Effector CD8-positive, alpha-beta T cell (primary cell): ENCODE results near the gene PSMD1.
"Not testable (repeated sequence)": the region's sequence is repeated elsewhere in the genome, so short reads cannot be mapped to it uniquely, and the experiment has no call there.

Experiments used
- DNase-seq: peaks from one replicate; lab custom pipeline; 2025; lab: John Stamatoyannopoulos, UW
- total RNA-seq, 4 experiments: gene quantifications; one replicate each; lab custom pipeline; 2026; lab: John Stamatoyannopoulos, UW

The PSMD1 gene
- 105 to 195 (median 131) reads per million in 4 experiments for total RNA-seq

DNA sequence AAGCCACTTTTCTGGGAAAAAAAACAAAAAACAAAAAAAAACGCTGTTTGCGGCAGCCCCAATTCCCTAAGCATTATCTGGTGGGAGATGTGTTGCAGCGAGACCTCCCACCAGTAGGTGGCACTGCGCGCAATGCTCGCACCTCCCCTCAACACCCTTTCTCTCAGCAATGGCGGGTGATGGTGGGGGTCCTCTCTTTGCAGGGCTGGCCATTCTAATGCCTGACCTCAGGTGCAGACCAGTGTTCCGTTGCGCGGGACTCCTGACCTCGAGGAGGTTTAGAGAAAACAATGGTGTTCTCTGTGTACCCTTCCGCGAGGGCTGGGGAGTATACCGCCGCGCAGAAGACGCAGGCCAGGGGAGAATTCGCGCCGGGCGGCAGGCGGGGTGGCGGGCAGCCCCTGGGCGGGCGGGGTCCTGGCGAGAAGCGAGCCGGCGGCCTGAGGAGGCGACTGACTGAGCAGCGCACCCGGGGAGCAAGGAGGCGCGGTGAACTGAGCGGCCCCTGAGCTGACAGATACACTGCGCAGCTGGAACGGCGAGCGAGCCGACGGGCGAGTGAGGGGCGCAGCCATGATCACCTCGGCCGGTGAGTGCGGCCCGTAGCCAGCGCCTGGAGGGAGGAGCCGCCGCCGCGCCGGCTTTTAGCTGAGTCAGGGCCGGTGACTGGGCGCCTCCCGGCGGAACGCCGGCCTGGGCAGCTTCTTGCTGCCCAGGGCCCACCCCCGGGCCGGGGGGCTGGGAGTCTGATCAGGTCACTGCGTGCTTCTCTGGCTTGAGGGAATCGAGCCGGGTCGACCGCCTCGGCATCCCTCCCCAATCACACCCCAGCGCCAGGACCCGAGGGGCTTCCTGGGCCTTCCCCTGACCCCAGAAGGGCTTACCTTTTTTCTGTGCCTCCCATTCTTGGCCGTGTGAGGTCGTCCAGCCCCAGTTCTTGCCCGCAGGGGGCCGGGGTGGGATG lies at the start of gene PSMD1:
PSMD1 (plus strand) TSS at position 415 of the 964 bp plus-strand sequence; CDS start at position 574, 159 bp downstream.
- DNase-seq: peak; percentile 89

DNA sequence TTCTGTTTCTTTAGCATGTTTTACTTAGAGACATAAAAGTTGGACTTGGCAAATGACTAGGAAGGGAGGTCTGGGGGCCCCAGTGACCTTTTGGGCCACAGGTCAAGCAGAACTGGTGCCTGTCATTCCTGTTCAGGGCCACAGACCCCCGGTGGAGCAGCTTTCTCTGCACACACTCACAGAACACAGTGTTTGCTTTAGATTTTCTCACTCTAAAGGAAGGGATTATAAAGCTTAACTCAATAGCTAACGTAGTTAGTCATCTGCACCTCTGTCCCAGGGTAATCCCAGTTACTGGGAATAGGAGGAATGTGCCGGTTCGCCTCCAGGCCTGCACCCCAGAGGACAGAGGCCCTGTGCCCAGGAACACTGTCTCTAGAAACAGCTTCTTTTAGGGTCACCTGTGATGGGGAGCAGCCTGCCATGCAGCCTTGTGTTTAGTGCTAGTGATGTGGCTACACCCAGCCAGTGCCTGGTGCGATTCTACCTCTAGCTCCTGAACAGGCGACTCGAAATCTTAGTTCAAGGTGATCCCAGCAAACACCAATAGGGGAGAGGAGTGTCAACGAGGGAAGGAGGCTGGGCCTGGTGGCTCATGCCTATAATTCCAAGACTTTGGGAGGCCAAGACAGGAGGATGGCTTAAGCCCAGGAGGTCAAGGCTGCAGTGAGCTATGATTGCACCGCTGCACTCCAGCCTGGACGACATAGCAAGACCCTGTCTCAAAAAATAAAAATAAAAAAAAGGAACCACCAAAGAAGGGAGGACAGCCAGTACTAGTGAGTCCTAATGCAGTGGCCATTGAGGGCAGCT lies 49.2 kb upstream of the PSMD1 start:
- no peak for DNase-seq

DNA sequence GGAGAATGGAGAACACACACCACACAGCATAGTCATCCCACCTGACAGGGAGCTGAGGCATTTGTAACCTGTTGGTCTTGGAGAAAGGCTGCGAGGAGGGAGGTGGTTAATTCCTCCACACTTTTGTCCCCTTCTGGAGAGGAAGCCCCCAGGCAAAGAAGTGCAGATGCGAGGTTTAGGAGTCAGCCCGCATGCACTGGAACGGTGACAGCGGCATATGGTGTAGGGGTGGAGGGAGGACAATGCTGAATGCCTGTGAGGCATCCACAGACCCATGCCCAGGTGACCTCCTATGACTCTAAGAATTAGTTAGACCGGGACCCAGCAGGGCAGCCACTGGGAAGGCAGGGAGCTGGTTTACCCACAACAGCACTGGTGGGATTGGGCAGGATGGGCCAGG lies 48.5 kb upstream of the PSMD1 start:
- no peak for DNase-seq

DNA sequence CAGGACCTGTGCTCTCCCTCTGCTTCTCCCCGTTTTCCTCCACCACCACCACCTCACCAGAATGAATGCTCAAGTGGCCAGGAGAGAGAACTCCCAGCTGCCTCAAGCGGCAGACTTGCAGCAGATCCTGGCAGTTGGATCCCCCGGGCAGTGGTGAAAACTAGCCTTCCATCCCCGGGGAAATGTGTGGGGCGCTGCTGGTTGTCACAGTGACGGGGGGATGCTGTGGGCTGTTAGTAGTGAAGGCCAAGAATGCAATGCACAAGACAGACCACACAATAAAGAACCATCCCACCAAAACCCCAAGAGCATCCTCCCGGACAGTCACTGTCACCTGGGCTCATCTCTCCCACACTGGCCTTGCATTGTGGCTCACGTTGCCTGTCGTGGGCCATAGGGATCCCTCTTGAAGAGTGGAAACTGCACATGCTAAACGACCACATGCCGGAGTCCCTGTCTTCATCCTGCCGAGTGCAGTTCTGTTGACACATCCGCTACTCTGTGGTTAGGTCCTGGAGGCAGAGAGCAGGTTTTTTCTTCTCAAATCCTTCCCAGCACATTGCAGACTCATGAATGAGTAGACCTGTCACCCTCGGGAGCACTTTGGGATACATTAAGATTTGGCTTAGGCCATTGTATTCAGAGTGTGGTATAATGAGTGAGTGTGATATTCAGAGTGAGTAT lies 47.3 kb upstream of the PSMD1 start:
- no peak for DNase-seq

DNA sequence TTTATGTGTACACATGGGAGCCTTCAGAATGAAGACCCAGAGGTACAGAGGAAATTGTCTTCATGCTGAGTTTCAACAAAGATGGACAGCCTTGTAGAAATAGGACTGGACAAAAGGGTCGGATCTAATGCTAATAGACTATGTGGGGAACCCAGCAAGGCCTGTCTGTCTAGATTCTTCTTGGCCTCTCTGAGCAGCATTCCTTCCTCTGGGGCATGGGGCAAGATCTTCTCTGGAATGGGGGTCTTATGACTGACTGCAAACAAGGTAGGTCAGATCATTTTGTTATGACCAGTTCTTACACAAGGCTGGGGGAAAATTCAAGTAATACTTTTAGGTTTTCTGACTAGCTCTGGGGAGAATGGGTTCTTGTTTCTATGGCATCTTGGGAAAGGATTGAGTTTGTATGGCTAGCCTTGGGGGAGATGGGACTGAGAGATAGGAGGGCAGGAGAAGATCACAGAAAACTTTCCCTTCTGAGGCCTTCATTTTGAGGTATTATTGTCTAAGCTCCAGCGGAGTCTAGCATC lies 46.4 kb upstream of the PSMD1 start:
- no peak for DNase-seq

DNA sequence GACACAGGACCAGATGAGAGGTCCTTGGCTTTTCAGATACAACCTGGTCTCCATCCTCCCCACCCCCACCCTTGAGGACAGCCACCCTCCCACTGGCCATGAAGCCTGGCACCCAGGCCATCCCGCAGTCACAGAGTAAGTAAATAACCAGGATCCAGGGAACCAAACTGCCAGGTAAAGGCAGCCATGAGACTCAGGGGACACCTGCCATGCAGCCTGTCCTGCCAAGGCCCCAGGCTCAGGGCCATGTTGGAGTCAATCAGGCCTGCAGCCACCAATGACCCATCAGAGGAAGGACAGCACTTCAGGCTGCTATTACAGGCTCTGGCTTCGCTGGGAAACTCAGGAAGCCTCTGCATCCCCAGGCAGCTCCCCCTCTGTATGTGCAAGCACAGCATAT lies 45.1 kb upstream of the PSMD1 start:
- no peak for DNase-seq

DNA sequence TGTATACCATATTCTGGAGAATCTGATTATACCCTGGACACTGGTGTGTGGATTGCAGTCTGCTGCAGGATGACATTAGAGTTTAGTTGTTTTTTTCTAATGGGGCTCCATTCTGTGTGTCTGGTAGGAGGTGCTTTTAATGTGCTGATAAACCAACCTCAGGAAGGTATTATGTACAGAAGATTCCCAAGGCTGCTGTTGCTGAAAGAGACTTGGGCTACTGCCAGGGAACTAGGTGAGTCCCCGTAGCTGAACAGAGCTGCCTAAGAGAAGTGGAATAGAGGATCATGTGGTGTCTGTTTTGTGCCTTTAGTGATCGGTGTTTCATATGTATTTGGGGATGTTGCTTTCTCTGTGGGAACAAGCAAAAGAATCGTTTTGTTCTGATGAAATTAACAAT lies 44.2 kb upstream of the PSMD1 start:
- DNase-seq: no peak

DNA sequence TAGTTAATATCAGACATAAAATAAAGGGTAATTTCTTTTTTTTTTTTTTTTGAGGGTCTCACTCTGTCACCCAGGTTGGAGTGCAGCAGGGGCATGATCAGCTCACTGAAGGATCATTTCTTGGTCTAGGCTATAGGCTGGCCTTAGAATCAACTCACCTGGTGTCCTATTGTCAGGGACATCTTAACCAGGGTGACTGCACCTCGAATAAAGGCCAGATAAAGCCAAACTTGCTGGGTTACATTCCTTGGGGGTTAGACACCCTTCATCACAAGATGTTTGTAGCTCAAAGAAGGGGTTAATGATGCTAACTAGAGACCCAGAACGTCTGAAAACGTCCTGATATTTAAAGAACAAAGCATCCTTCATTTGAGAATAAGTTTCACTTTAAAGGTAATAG lies 42.8 kb upstream of the PSMD1 start:
- DNase-seq: no peak

DNA sequence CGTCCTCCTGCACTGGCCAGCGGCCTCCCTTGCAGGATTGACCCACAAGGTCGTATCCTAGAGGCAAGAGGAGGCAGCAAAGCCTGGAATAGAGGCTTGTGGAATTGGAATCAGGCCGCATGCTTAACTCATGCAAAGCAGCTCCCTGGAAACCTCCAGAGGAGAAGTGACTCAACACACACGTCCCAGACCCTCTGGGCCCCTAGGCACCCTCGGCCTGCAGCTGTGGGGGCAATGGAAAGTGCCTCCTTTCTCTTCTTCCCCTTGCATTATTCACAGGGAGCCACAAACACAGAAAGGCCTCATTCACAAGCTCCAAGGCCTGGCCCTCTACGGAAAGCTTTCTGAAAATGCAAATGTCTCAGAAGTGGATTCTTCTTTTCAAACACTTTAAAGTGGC lies 41.2 kb upstream of the PSMD1 start:
- no peak for DNase-seq

DNA sequence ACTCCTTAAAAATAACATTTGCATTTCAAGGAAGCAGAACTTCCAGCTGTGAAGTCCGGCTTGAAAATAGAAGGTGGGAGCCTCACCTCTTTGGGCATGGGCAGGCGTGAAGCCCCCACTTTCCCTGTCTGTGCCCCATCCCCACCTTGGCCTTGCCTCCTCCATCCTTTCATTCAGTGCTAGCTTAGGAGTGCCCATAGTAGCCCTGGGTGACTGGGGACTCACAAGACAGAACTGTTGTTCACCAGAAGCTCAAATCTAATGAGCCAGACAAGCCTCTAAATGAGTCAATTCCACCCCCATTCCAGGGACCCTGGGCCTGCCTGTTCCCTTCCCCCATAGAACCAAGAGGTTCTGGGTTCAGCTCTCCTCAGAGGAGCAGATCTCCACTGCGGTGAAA lies 40.7 kb upstream of the PSMD1 start:
- DNase-seq: no peak

DNA sequence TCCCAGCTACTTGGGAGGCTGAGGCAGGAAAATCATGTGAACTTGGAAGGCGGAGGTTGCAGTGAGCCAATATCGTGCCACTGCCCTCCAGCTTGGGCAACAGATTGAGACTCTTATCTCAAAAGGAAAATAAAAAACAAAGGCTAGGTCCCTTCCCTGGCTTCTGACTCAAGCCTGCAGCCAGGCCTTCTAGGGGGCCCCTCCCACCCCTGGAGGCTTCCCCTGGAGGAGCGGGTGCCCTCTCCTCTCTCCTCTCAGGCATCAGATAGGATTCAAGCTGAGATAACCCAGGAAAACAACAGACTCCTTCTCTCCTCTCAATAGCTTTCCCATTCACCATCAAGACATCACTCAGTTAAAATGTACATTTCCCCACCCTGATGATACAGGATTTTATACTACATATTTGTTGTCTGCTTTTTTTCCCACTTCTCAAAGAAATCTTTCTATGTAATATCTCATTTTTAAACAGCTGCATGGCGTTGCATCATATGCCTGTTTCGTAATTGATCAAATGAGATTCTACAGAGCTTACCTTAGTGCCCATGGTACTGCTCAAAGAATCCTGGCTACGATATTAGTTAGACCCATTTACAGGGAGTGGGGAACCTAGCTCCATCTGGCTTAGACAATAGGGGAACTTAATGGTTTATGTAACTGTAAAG lies 40.0 kb upstream of the PSMD1 start:
- DNase-seq: no peak

DNA sequence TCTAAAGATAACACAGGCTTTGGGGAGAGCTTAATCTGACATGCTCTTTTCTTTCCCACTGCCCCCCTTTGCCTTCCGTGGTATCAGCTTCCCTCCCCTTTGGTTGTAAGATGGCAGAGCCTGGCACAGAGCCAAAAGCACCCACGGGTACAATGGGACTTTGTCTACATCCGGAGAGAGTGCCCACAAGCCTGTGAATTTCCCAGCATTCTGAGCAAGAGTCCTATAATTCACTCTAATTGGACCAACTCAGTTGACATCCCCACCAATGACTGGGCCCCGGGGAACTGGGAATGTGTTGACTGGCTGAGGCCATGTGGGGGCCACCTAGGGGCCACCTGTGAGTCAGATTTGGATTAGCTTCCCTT lies 39.5 kb upstream of the PSMD1 start:
- no peak for DNase-seq

DNA sequence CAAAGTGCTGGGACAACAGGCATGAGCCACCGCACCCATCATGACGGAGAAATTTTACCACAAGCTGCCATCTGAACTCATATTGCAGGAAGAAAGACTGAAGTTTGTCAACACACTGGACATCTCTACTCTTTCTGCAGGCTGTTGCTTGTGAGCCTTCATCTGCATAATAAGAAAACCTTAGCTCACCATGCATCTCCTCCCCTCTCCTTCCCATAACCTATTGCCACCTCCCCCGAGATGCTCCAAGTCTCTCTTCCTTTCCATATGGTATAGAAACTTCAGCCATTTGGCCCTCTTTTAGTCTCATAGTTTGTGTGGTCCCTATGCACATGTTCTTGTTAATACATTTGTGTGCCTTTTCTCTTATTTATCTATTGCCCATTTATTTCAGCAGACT lies 38.5 kb upstream of the PSMD1 start:
- DNase-seq: no peak

DNA sequence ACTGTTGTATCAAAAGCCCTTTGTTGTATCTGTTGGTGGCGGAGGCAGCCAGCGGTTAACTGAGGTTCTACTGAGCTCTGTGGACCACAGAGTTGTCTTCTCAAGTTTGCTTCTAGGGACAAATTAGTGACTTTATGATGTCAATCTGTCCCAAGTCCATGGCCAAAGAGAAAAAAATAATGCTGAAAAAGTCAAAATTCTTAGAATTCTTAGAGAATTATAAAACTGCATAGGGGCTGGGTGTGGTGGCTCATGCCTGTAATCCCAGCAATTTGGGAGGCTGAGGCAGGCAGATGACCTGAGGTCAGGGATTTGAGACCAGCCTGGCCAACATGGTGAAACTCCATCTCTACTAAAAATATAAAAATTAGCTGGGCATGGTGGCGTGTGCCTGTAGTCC lies 31.6 kb upstream of the PSMD1 start:
- DNase-seq: not testable (repeated sequence)

DNA sequence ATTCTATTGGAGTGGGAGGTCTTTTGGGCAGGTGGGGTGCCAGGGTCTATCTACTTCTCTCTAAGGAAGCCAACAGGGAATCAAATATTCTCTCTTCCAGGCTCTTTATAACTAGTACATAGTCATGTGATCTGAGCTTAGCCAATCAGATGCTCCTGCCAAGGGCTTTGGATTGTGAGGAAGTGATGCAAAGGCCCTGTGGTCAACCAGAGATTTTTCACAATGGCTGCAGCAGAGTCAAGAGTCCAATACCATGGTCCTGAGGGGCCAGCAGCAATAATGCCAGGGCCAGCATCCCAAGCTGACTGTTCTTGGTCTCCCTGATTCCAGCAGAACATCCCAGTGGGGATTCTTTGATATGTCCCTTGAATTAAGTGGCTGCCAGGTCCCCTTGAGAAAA lies 27.8 kb upstream of the PSMD1 start:
- no peak for DNase-seq

DNA sequence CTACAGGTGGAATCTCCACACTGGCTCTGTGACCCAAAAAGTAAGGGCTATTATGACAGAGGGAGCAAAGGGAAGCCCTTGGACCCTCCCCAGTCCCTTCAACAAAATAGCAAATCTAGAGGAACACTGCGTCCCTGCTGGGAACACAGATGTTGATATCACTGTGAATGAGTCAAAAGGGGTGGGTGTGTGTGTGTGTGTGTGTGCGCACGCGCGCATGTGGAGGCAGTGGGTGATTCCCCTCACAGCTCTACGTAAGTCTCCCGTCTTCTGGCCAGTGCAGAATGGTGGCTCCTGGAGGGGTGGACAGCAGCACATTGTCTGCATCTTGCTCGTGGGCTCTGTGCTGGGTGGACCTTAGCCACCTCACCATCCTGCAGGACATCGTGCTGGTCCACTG lies 27.1 kb upstream of the PSMD1 start:
- no peak for DNase-seq

DNA sequence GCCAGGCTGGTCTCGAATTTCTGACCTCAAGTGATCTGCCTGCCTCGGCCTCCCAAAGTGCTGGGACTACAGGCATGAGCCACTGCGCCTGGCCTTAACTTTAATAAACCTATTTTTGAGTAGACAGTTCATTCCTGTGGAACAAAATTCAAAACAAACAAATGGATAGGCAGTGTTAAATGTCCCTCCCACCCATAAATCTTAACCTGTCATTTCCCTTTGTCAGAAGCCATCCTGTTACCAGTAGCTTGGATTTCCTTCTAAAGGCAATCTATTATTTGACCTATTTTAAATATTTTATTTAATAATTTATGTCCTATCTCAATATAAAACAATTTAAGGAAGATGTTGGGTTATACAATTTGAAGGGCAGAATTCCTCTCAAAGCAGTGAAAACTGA lies 25.9 kb upstream of the PSMD1 start:
- no peak for DNase-seq

DNA sequence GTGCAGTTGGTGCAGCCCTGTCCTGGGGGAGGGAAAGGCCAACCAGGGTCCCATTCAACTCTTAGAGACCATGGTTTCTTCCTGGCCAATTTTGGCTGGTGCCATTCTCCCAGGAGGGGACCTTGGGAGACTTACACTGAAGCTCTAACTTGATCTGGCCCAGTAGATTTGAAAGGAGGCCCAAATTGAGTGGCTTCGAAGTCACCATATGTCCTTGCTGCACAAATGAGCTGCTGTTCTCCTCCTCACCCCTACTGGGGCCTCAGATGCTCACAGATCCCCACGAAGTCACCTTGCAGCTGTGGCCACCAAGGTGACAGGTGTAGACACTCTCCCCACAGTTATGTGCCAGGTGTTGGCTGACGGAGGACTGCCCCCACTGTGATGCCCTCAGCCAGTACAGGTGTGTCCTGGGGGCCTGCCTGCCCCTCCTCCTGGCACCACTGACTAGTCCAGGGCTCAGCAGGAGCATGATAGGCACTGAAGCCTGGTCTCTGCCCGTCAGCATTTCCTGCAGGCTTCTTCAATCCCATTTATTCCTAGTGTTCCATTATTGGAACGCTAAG lies 24.0 kb upstream of the PSMD1 start:
- DNase-seq: no peak

DNA sequence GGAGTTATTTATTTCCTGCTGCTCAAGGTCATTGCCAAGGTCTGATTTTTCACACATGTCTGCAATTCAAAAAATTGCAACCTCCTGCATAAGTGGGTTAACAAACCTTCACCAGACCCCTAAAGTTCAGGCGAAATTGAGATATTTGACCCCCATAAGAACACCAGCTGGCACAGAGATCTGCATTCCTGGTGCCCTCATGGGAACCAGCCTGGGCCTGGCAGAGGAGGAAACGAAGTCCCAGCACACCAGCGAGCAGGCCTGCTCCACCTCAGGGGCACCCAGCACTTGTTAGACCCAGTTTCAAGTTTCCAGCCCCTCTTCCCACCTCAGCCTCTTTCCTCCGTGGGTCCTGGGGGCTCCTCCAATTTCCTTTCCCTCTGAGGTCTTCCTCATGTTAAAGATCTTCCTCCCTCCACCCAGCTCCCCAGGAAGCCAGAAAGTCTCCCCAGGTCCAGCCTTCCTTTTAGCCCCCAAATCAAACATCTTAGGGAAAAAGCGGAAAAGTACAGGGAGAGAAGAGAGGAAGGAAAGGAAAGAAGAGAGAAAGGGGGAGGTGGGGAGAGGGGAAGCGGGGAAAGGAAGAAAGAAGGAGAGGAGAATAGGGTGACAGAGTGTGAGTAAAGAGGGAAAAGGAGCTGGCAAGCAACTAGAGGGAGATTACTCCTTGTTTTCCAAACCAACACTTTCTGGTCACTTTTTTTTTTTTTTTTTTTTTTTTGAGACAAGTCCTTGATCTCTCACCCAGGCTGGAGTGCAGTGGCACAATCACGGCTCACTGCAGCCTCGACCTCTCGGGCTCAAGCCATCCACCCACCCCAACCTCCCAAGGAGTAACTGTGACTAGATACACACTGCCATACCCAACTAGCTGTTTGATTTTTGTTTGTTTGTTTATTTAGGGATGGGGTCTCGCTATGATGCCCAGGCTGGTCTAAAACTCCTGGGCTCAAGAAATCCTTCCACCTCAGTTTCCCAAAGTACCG lies 23.2 kb upstream of the PSMD1 start:
- no peak for DNase-seq

DNA sequence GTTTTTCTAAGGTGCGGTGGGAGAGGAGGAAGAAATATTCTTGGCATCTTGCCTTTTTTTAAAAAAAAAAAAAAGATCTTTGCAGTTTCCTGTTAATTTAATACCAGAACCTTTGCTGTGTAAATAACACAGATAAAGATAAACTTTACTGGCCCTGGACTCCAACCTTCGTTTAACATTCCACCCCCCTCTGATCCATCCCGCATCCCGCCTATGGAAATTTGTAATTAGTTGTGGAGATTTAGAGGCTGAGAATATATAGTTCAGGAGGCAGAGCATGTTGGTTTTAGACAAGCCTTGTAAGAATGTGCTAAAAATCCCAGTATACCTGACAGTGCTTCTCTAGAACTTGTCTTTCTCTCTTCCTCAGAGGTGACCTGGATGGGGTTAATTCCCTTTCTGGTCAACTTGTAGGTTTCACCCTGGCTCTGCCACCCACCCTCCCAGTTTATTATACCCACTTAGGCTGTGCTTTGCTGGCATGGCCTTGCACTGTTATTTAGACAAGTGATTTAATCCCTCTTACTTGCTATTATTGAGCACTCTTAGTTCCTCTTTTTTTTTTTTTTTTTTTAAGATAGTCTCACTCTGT lies 22.3 kb upstream of the PSMD1 start:
- DNase-seq: no peak
